Mammary epithelial cell (primary cell): ENCODE data around the gene TNFRSF1A.

Experiments
- CTCF ChIP-seq, 2 donors: IDR thresholded peaks in 1 of 2; conservative IDR thresholded peaks in 1 of 2; 2 replicates each; pipeline ENCODE4 v1.5.1; 2011 to 2012; ENCODE audit warnings: inconsistent platforms in 2 of 2, low read length in 2 of 2, mild to moderate bottlenecking in 2 of 2, control low read depth in 1 of 2, low read depth in 1 of 2; ENCODE audit not compliant: insufficient read depth in 1 of 2; ENCODE audit errors: extremely low read depth in 1 of 2
- EZH2 ChIP-seq: IDR thresholded peaks from 2 replicates; pipeline ENCODE4 v1.6.1; 2012; ENCODE audit warnings: low read length, inconsistent platforms, borderline replicate concordance

GRCh38 chr12:6303071-6303470 lies 38.8 kb downstream of the TNFRSF1A start:
- TF ChIP-seq CTCF (conservative IDR thresholded peaks at IDR 0.05 in 1 of 2, IDR thresholded peaks at IDR 0.05 in 1 of 2; ENCODE audit: extremely low read depth in 1 of 2, insufficient read depth in 1 of 2, low read depth in 1 of 2, low read length in 2 of 2) (no peak), EZH2 (no peak)
